NB4 (cell line): ENCODE measurements around the gene EXOC4.

Source experiments
- CTCF ChIP-seq: IDR thresholded peaks from one replicate; pipeline ENCODE4 v1.5.1; 2012; ENCODE audit warnings: low read depth, low read length
- POLR2A ChIP-seq: IDR thresholded peaks from 2 replicates; pipeline ENCODE4 v1.6.1; 2011; ENCODE audit warnings: mild to moderate bottlenecking; ENCODE audit not compliant: insufficient read length; ENCODE audit errors: extremely low read depth

- TF ChIP-seq CTCF = no peak
- no peak for TF ChIP-seq POLR2A
Measured at GRCh38 chr7:133359449-133359848, 106.6 kb downstream of the EXOC4 start.
